HG03342 (cell line): ENCODE measurements around the gene DIP2C.
"Not testable (repeated sequence)": the region's sequence is repeated elsewhere in the genome, so short reads cannot be mapped to it uniquely, and the experiment has no call there.

Experiments used
- ATAC-seq: cut with Tn5 transposase; IDR thresholded peaks from one replicate; pipeline ENCODE4 v1.9.1; 2021; ENCODE audit warnings: mild to moderate bottlenecking, moderate library complexity; ENCODE audit not compliant: unreplicated experiment

Gene DIP2C

GRCh38 chr10:324593-324992 is 364.9 kb downstream of the DIP2C start:
- ATAC-seq = no peak

DNA sequence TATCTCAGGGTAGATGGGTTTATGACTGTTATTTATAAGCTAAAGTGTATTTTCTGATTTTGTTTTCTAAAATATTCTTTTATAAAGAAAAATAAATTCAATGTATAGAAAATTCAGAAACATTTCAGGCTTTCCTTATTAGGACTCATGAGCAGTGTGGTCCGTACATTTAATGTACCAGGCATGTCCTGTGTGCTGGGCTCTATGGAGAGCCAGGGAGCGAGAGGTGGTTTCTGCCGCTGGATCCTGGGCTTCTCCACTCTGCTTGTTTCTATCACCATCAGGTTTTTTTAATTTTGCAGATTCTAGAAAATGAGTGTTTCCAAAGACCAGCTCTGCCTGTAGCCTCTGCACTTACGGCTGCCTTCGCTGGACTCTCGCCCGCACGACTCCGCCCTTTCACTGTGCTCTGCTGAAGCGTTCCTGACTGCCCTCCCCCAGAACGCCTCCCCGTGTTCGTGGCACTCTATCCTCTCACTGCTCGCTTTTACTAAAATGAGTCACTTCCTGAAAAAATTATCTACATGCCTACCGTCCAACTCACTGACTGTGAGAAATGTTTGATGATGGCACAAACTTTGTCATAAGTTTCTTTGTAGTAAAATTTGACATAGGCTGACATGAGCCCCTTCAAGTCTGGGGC is 365.7 kb downstream of the DIP2C start:
- ATAC-seq = peak; percentile 90

DNA sequence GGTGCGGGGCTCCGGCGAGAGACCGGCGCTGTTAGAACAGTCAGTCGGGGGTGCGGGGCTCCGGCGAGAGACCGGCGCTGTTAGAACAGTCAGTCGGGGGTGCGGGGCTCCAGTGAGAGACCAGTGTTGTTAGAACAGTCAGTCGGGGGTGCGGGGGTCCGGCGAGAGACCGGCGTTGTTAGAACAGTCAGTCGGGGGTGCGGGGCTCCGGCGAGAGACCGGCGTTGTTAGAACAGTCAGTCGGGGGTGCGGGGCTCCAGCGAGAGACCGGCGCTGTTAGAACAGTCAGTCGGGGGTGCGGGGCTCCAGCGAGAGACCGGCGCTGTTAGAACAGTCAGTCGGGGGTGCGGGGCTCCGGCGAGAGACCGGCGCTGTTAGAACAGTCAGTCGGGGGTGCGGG is 366.4 kb downstream of the DIP2C start:
- ATAC-seq = not testable (repeated sequence)

DNA sequence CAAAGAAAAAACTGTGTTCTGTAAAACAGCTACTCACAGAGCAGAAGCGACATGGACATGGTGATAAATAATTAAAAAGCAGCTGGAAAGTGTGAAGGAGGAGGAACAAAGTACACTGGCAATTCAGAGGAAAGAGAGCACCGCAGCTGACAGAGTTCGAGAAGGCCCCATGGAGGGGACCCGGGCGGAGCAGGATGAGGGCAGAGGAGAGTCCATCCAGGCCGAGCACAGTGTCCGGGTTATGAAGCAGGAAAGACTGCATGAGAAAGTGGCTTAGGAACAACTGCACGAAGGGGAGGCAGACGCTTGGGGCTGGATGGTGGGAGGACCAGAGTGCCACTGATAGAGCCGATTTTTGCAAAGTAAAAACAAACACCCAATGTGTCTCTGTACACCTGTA is 368.7 kb downstream of the DIP2C start:
- no peak for ATAC-seq

DNA sequence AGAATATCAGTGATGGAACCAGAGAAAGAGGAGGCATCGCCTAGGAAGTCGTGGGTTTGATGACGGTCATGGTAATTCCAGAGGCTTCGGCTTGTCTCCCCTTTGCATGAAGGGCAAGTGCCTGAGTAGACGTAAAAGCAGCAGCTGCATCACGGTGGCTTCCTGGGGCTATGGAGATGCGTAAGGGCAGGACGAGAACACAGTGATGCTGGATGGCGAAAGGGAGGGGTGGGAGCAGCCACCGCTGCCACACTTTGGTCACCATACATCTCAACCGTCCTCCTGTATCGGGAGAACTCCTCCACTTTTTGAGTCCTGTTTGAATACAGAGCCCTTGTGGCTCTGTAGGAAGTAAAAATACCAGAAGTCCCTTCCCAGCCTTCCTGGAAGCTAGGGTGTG is 371.5 kb downstream of the DIP2C start:
- no peak for ATAC-seq

DNA sequence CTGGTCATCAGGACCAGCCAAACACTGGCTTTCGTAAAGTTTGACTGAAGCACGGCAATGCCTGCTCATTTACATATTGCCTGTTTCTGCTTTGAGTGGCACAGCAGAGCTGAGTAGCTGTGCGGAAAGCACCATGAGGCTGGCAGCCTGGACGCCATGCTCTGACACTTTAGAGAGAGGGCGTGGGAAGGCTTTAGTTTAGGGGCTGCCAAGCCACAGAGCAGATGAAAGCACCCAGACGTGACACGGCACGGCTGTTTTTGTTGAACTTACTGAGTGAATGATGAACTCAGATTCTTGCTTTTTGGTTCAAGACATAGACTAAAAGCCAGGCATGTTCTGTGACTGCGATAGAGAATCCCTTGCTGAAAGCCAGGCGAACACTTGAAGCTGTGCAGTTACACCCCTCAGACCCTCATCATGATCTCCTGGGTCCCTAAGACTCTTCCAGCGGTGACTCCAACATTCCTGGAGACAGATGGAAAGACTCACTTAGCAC is 372.1 kb downstream of the DIP2C start:
- ATAC-seq = peak; percentile 95

DNA sequence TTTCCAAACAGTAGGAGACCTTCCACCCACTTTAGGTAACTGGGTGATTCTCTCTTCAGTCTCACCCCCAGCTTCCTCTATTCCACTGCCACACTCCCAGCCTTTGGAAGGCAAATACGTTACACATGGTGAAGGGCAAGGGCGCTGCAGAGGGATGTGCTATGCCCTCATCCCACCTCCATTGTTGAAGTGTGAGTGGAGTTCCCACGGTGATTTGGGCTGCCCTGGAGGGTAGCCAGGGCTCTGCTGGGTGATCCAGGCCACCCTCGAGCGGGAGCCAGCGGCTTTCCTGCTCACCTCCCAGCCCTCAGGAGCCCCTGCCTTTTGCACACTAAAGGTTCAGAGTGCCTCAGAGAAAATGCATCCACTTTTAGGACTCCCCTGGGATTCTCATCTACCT is 373.1 kb downstream of the DIP2C start:
- ATAC-seq = no peak

DNA sequence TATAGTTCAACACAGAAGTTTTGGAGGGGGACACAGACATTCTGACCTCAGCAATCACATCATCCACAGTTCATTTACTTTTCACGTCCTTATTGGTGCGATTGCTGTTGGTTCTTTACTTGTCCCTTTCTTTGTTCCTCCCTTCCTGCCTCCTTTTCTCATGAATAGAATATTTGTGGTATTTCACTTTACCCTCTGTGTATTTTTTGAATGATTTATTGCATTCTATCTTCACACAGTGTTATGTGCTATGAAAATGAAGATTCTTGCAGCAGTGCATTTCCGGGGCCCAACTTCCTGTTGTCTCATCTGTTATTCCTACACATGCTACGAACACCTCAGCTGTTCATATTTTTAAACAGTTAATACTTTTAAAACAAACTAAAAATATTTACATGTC is 374.6 kb downstream of the DIP2C start:
- no peak for ATAC-seq

DNA sequence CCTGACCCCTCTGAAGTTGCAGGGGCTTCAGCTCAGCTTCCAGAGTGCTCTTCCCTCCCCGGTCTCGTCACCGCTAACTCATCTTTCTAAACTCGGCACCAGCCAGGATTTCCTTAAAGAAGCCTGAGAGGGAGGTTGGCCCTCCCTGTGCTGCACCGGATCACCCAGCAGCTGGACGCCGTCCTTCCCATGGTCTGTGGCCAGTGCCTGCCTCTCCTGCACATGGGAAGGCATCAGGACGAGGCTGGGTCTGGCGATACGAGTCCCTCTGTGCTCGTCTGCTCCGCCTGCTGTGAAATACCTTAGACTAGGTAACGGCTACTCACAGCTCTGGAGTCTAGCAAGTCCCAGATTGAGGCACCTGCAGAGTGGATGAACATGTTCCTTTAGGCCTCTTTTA is 375.1 kb downstream of the DIP2C start:
- ATAC-seq = no peak

- no peak for ATAC-seq
Measured at GRCh38 chr10:311901-312665, 377.4 kb downstream of the DIP2C start.

DNA sequence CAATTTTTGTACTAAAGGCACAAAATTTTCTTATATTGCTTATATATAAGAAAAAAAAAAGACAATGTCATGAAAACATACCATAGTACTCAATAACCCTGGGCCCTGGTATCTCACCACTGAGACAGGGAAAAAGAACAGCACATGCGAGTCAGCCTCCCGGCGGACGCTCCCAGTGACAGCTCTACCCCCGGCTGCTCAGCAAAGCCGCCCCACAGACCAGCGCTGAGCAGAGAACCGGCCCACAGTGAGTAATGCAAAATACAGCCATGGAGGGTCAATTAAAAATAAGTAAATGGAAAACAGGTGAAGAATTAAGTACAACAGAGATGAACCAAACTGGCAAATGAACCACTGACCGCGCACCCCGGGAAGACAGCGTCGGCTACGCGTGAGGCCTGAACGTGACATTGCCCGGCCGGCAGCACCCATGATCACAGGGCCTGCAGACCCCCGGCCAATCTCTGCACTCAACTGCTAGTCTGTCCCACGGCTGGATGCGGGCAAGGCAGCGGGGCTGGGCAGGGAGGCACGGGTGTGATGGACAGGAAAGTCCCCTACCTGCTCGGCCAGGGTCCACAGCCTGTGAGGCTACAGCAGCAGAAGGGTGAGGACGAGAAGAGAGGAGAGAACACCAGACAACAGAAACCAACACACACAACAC is 378.4 kb downstream of the DIP2C start:
- ATAC-seq = no peak

DNA sequence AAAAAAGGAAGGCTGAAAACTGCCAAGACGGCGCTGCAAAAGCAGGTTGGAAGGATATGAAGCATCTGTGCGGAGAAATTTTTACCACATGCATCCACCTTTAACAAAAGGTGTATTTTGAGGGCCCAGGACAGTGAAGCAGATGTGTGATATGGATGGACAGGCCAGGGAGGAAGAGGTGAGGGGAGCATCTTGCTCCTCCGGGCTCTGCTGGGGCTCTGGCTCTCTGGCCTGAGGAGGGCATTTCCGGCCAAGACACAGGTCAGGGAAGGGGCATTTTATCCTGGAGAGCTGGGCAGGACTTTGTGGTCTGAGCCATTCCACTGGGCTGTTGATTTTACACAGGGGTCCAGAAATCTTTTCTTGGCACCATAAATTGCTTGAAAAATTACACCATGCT is 379.1 kb downstream of the DIP2C start:
- no peak for ATAC-seq

DNA sequence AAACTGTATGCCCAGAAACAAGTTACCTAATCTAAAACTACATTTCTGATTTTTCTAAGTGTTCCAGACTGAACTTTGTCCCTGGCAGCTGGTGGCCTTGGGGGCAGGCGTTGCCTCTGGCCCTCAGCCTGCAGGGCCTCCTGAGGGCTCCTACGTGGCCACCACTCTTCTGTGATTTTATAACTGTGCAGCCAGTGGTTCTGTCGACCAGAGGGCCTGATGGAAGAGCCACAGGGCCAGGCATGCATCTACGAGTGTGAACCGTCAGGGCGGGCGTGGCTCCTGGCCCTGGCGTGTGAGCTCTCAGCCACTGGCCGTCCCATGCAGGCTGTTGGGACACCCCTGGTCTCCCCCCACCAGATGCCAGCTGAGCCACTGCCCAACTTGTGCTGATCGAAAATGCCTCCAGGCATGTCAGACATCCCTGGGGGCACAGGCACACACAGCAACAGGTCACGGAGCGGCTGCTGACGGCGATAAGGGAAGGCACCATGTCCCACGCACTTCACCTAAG is 380.8 kb downstream of the DIP2C start:
- no peak for ATAC-seq

DNA sequence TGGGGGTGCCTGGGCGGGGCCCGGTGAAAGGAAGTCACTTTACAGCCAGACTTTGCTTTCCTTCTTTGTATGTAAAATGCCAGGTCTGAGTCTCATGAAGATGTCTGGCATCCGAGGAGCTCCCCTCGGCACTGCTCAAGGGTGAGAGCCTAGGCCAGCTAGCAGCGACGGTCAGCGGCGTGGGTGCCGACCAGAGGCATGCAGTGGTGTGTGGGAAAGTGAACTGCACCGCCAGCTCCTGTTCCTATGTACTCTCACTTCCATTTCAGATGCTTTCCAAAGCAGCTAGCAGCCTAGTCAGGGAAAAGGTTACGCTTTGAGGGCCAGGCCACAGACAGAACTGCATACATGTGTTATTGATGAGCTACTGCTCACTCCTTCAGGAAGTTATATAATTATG is 381.4 kb downstream of the DIP2C start:
- ATAC-seq = no peak

GRCh38 chr10:307659-308058 is 381.8 kb downstream of the DIP2C start:
- ATAC-seq = no peak

DNA sequence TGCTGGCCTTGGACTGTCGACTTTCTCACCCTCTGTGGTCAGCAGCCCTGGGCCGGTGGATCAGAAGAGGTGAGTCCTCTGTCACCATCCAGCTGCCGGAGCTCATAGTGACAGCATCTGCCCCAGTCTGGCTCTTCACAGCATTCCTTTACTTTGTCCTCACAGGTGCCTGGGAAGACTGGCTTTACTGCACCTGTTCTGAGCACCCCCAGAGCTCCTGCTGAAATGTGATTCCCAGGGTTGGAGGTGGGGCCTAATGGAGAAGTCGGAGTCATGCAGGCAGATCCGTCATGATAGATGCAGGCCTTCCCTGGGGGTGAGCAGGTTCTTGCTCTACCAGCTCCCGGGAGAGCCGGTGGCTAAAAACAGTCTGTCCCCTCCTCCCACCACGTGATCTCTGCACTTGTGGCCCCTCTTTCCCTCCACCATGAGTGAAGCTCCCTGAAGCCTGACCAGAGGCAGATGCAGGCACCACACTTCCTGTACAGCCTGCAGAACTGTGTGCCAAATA is 382.7 kb downstream of the DIP2C start:
- no peak for ATAC-seq

GRCh38 chr10:306007-306674 is 383.3 kb downstream of the DIP2C start:
- no peak for ATAC-seq

DNA sequence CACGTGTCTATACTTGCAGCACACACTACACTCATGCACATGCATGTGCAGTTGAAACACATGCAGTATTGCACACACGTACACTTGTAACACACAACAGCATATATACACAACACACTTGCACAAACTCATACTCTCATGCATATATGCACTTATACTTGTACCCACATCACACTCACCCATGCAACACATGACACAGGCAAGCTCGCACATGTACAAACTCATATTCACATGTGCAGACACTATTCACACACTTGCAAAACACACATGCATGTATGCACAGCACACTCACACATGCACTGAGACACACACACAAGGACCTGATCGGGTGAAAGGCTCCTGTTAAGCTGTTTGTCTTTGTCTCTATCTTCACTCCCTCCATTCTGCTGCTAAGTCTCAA is 384.4 kb downstream of the DIP2C start:
- ATAC-seq = no peak

GRCh38 chr10:301536-301935 is 387.9 kb downstream of the DIP2C start:
- ATAC-seq = no peak

DNA sequence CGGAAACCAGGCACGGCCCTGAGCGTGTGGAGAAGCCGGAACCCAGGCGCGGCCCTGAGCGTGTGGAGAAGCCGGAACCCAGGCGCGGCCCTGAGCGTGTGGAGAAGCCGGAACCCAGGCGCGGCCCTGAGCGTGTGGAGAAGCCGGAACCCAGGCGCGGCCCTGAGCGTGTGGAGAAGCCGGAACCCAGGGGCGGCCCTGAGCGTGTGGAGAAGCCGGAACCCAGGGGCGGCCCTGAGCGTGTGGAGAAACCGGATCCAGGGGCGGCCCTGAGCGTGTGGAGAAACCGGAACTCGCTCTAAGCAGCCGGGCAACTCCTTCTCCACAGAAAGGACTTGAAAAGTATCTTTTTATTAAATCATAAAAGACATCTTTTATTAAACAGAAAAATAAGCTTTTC is 388.9 kb downstream of the DIP2C start:
- ATAC-seq = not testable (repeated sequence)

- no peak for ATAC-seq
Measured at GRCh38 chr10:299969-300368, 389.5 kb downstream of the DIP2C start.
